Epithelial cell of esophagus (primary cell): ENCODE data around the gene ARHGAP15.

ENCODE experiments used
- DNase-seq: peaks from one replicate; pipeline ENCODE4 v3.0.0; 2010; ENCODE audit warnings: low read depth
- H3K4me3 ChIP-seq: 2 replicates; pipeline ENCODE4 v1.5.1; 2011; ENCODE audit warnings: mild to moderate bottlenecking, low read length, control low read depth
- CTCF ChIP-seq: IDR thresholded peaks from 2 replicates; pipeline ENCODE4 v1.5.1; 2011; ENCODE audit warnings: low read depth, mild to moderate bottlenecking, low read length, control low read depth, inconsistent platforms; ENCODE audit not compliant: insufficient read depth; ENCODE audit errors: missing control alignments

ARHGAP15 gene

GRCh38 chr2:143740431-143740830 is 611.2 kb downstream of the ARHGAP15 start:
- DNase-seq: no peak
- no peak for TF ChIP-seq CTCF
- H3K4me3 ChIP-seq: no peak overlapping the region

GRCh38 chr2:143741205-143741604 is 612.0 kb downstream of the ARHGAP15 start:
- DNase-seq: no peak
- no peak for TF ChIP-seq CTCF
- H3K4me3 ChIP-seq: no peak overlapping the region

- H3K4me3 ChIP-seq: no peak overlapping the region
- no peak for DNase-seq
- TF ChIP-seq CTCF: no peak
These were observed 613.4 kb downstream of the ARHGAP15 start for GRCh38 chr2:143742581-143742980.

- H3K4me3 ChIP-seq: no peak overlapping the region
- DNase-seq: no peak
- no peak for TF ChIP-seq CTCF
These were observed 614.9 kb downstream of the ARHGAP15 start for GRCh38 chr2:143744114-143744513.

GRCh38 chr2:143745060-143745459 is 615.8 kb downstream of the ARHGAP15 start:
- peak; percentile 30 for DNase-seq
- TF ChIP-seq CTCF: no peak
- no peak overlapping the region for H3K4me3 ChIP-seq

- no peak for TF ChIP-seq CTCF
- no peak for DNase-seq
- H3K4me3 ChIP-seq: no peak overlapping the region
These were observed 625.5 kb downstream of the ARHGAP15 start for GRCh38 chr2:143754742-143755141.

GRCh38 chr2:143758629-143759330 is 629.6 kb downstream of the ARHGAP15 start:
- no peak overlapping the region for H3K4me3 ChIP-seq
- DNase-seq: peak; percentile 71
- TF ChIP-seq CTCF: peak; percentile 32
